Kidney epithelial cell (primary cell): ENCODE measurements around the gene RPS6KA2. TPM values are rescaled to one million over a fixed set of nuclear protein-coding genes. Genes with fewer than 3 reads are reported as not detected.

ENCODE experiments used
- DNase-seq: peaks from one replicate; pipeline ENCODE4 v3.0.0-alpha.2; 2010; ENCODE audit warnings: low read depth
- H3K27me3 ChIP-seq: 2 replicates; pipeline ENCODE4 v1.6.0; 2011; ENCODE audit warnings: low read length; ENCODE audit not compliant: control insufficient read depth, insufficient read depth
- H3K36me3 ChIP-seq: 2 replicates; pipeline ENCODE4 v1.5.1; 2011; ENCODE audit warnings: low read length; ENCODE audit not compliant: control insufficient read depth, insufficient read depth
- H3K4me3 ChIP-seq: 2 replicates; pipeline ENCODE4 v1.5.1; 2011; ENCODE audit warnings: low read depth, mild to moderate bottlenecking, control low read depth, low read length
- total RNA-seq: library from RNA; depleted of rRNA; stranded (reverse); fragments of >200 nt; gene quantifications from 2 replicates; pipeline ENCODE4 v1.2.3, GENCODE V29; 2015
- TF ChIP-seq, protein P1 (sequence below): IDR thresholded peaks from 2 replicates; pipeline ENCODE4 v1.5.1; 2011; ENCODE audit warnings: mild to moderate bottlenecking, moderate library complexity, low read length, control low read depth, inconsistent platforms; ENCODE audit not compliant: insufficient read depth, poor library complexity, severe bottlenecking

The RPS6KA2 gene
- total RNA-seq, 1 donor from 2014 or later = 51.9 TPM

DNA sequence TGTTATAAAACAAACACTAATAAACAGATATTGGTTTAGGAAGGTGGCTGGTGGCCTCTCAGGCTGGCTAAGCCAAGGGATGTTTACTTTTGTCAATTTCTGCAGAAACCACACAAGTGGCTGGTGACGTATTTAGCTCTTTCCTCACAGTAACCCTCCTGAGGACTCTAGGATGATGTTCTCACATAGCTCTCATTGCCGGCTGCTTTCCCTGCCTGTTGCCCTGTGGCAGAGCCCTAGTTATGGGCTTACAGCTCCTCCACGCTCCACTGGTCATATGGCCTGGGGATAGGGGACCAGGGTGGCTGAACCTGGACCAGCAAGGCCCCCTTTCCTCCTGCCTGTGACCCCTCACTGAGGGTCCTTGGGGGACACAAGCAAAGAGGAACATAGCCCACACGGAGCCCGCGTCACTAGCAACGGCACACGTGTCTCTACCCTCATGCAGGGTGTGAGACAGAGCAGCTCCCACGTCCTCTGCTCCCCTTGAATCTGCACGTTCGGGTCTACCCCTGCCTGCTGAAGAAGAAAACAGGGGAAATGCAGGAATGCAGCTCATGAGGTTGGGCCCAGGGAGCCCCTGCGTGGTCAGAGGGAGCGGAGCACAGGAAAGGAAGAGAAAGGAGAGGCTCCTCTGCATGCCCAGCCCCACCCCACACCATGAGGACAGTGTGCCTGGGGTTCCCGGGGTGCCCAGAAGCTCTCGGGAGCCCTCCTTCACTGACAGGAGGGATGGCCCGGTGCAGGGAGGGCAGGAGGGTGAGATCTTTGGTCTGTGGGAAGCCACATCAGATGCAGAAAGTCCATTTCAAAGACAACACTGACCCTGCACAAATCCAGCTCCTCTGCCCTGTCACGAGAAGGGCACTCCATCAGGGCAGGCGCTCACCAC lies 54.4 kb downstream of the RPS6KA2 start:
- no peak overlapping the region for H3K4me3 ChIP-seq
- TF ChIP-seq, protein P1, sequence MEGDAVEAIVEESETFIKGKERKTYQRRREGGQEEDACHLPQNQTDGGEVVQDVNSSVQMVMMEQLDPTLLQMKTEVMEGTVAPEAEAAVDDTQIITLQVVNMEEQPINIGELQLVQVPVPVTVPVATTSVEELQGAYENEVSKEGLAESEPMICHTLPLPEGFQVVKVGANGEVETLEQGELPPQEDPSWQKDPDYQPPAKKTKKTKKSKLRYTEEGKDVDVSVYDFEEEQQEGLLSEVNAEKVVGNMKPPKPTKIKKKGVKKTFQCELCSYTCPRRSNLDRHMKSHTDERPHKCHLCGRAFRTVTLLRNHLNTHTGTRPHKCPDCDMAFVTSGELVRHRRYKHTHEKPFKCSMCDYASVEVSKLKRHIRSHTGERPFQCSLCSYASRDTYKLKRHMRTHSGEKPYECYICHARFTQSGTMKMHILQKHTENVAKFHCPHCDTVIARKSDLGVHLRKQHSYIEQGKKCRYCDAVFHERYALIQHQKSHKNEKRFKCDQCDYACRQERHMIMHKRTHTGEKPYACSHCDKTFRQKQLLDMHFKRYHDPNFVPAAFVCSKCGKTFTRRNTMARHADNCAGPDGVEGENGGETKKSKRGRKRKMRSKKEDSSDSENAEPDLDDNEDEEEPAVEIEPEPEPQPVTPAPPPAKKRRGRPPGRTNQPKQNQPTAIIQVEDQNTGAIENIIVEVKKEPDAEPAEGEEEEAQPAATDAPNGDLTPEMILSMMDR = no peak
- H3K36me3 ChIP-seq = no peaks in the 10 kb centered on the region
- no peak for DNase-seq
- no peaks in the 10 kb centered on the region for H3K27me3 ChIP-seq

DNA sequence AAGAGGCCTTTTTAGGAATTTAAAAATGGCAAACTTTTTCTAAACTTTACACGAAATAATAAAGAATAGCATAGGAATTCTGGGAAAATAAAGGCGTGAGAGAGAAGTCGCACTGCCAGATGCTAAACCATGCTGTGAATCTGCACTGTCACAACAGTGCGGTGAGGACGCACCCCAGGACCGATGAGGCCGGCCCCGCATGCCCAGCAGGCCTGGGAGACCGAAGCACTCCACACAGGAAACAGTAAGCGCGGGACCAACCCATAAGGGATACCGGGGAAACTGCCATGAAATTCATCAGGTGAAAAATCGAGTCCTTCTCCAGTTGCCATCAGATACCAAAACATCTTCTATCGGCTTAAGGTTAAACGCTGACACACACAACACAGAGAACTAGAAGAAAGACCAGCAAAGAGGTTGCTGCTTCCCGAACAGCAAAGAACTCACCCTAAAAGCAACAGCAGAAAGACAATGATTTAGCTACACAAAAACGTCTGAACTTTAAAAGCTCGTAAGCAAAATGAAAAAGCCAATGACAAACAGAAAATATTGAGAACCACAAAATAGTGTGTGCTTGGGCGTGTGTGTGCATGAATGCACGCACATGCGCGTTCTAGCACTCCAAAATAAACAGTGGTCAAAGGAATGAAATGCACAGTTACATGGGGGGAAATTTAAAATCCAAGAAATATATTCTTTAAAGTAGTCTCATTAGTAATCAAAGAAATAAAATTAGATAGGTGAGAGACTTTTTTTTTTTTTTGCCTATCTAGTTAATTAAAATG lies 55.9 kb downstream of the RPS6KA2 start:
- Histone ChIP-seq H3K36me3 (no peaks in the 10 kb centered on the region), H3K27me3 (no peaks in the 10 kb centered on the region), H3K4me3 (no peak overlapping the region)
- TF ChIP-seq, protein P1 = no peak
- DNase-seq = no peak

DNA sequence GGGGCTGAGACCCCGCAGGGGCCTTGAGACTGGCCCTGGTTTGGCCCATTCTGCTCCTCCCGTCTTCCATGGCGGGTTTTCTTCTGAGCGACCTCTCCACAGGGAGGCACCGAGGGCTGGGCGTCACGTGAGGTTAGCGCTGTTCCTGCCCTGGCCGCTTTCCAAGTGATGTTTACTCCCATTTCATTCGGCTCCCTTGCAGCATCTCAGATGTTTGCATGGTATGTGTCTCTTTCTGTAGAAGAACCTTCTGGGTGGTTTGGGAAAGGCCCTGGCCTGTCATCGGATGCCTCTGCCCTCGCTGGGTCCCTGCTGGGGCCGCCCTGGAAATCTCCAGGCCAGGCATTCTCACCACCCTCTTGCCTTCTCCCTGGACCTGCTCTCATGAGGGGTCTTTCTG lies 57.8 kb downstream of the RPS6KA2 start:
- no peak overlapping the region for H3K4me3 ChIP-seq
- TF ChIP-seq, protein P1 = no peak
- DNase-seq = no peak
- H3K27me3 ChIP-seq = no peaks in the 10 kb centered on the region
- no peaks in the 10 kb centered on the region for H3K36me3 ChIP-seq

DNA sequence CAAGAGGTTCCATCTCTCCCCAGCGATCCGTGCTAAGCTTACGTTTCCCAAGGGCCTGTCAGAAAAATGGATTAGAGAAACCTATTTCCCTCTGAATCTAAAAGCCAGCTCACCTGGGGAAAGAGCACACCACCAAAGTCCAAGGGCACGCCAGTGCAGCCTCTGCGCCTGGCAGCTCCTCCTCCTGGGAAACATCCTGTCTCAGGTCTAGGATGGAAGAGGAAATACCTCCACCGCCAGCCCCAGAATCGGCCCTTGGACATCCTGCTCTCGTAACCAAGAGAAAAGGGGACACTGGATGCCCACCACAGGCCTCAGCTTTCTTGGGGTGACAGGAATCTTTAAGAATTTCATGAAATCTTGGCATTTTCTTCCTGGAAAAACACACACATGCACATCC lies 59.2 kb downstream of the RPS6KA2 start:
- no peaks in the 10 kb centered on the region for H3K27me3 ChIP-seq
- no peak overlapping the region for H3K4me3 ChIP-seq
- no peaks in the 10 kb centered on the region for H3K36me3 ChIP-seq
- TF ChIP-seq, protein P1 = no peak
- DNase-seq = no peak

DNA sequence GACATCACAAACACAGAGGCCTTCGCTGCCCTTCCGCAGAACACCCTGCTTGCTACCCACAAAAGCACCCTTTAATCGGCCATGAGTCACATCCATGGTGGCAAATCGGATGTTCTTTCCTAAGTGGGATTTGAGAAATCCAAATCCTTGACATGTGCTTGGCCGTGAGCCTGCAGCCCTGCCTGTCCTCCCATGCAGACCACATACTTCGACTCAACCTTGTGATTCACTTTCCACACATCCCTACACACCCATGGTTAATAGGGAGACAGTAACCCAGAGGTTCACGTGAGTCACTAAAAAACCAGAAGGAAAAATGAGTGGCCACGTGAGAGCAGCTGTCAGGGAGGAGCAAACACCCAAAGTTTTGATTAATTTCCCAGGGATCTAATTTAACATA lies 59.9 kb downstream of the RPS6KA2 start:
- H3K4me3 ChIP-seq = no peak overlapping the region
- H3K36me3 ChIP-seq = no peaks in the 10 kb centered on the region
- peak; percentile 92 for DNase-seq
- TF ChIP-seq, protein P1 = no peak
- no peaks in the 10 kb centered on the region for H3K27me3 ChIP-seq
